Upper lobe of right lung (tissue), 1 donor: Measurements from ENCODE around the gene NISCH. TPM values are rescaled to one million over a fixed set of nuclear protein-coding genes. Genes with fewer than 3 reads are reported as not detected.
"Not testable (repeated sequence)": the region's sequence is repeated elsewhere in the genome, so short reads cannot be mapped to it uniquely, and the experiment has no call there.

Experiments
- ATAC-seq: fragments of 200-7000 bp; cut with Tn5 transposase; one replicate; pipeline ENCODE4 v1.9.1; 2020; ENCODE audit warnings: mild to moderate bottlenecking, moderate library complexity
- DNase-seq: peaks from one replicate; pipeline ENCODE4 v3.0.0-alpha.2; 2020
- H3K27ac ChIP-seq: fragments of 200-600 bp; one replicate; pipeline ENCODE4 v1.8.0; 2022
- H3K27me3 ChIP-seq: fragments of 200-600 bp; one replicate; pipeline ENCODE4 v1.8.0; 2022; ENCODE audit warnings: mild to moderate bottlenecking
- H3K36me3 ChIP-seq: fragments of 200-600 bp; one replicate; pipeline ENCODE4 v1.8.0; 2022
- H3K4me1 ChIP-seq: fragments of 200-600 bp; one replicate; pipeline ENCODE4 v1.8.0; 2022
- H3K4me3 ChIP-seq: fragments of 200-600 bp; one replicate; pipeline ENCODE4 v1.8.0; 2022; ENCODE audit warnings: mild to moderate bottlenecking
- H3K9me3 ChIP-seq: fragments of 200-600 bp; one replicate; pipeline ENCODE4 v1.8.0; 2022
- intact Hi-C: fragments of 100-400 bp; cut with DNase I; formaldehyde crosslinking; loops from one replicate; pipeline ENCODE4 v1.11.0; 2022
- total RNA-seq: library from RNA; stranded (reverse); fragmentation: NEBNext Ultra II Directional; extraction: Animal tissue kit (Norgen Biotek cat#: 25700); gene quantifications from one replicate; pipeline ENCODE4 v1.2.1, GENCODE V29; 2021
- TF ChIP-seq, protein P1 (sequence below): fragments of 200-600 bp; IDR thresholded peaks from one replicate; pipeline ENCODE4 v1.8.0; 2022; ENCODE audit warnings: antibody characterized with exemption
- donor health status: DM: no; HTN: yes; CAD: no; lungs with severe emphysema.

Gene NISCH
- total RNA-seq, 1 donor from 2014 or later, result 94.6 TPM

DNA sequence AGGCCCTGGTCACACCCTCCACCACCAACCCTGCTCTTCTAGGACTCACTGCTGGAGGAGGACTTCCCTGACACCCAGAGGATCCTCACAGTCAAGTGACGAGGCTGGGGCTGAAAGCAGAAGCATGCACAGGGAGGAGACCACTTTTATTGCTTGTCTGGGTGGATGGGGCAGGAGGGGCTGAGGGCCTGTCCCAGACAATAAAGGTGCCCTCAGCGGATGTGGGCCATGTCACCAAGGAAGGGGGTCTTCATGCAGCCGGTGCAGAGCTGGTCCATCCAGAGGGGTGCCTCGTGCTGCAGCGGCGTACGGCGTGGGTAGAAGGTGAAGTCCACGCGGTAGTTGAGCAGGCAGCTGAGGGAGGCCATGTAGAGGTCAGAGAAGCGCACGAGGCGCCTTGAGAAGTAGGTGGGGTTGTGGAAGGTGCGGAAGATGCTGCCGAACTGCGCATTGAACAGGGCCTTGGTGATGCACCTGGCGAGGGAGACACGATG is 68.9 kb downstream of the NISCH start:
- Histone ChIP-seq H3K27ac (peak overlapping the region; percentile 81), H3K36me3 (peaks cover 26% of the 10 kb centered on the region), H3K4me1 (peaks cover 36% of the 10 kb centered on the region), H3K27me3 (no peaks in the 10 kb centered on the region), H3K9me3 (no peaks in the 10 kb centered on the region), H3K4me3 (no peak overlapping the region)
- ATAC-seq, result no peak
- TF ChIP-seq, protein P1, sequence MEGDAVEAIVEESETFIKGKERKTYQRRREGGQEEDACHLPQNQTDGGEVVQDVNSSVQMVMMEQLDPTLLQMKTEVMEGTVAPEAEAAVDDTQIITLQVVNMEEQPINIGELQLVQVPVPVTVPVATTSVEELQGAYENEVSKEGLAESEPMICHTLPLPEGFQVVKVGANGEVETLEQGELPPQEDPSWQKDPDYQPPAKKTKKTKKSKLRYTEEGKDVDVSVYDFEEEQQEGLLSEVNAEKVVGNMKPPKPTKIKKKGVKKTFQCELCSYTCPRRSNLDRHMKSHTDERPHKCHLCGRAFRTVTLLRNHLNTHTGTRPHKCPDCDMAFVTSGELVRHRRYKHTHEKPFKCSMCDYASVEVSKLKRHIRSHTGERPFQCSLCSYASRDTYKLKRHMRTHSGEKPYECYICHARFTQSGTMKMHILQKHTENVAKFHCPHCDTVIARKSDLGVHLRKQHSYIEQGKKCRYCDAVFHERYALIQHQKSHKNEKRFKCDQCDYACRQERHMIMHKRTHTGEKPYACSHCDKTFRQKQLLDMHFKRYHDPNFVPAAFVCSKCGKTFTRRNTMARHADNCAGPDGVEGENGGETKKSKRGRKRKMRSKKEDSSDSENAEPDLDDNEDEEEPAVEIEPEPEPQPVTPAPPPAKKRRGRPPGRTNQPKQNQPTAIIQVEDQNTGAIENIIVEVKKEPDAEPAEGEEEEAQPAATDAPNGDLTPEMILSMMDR, result no peak
- intact Hi-C loops, result loop anchor here (10.0 kb wide), 1 partner anchor 50 kb away; no protein-coding TSS in a partner anchor
- no peak for DNase-seq

DNA sequence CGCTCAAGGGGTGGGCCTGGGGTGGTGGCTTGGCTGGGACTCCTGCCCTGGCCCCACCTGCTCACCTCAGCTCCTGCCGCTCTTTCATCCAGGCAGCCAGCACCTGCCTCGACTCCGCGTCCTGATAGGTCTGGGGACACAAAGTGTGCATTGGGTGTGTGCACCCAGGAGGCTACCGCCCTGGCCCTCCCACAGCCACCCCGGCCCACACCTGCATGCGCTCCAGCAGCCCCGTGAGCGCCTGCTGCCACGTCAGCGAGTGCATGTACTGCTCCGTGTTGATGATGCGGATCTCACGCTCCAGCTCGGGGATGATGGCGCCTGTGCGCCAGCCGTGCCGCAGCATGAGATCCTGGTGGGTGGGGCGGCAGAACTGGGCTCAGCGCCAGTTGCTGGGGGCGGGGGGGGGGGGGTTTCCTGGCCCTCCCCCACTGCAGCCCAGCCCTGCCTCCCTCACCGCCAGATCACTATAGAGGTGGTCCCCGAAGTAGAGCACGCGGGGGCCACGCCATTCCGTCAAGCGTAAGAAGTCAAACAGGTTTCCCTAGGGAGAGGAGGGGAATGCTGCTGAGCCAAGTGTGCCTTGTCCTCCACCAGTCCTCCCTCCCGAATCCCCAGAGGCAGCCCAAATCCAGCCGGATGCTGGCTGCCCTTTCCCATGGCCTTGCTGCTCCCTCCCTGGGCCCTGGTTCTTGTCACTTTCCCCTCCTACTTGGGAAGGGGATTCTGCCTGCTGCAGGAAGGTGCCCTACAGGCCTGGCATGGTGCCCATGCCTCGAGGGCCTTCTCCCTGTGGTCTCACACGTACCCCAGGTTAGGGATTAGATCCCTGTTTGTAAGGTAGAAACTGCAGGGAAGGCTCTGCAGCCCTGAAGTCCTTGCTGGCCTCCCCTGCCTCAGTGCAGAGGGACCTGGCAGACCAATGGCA is 69.6 kb downstream of the NISCH start:
- peak; percentile 38 for ATAC-seq
- Histone ChIP-seq H3K9me3 (no peaks in the 10 kb centered on the region), H3K27me3 (no peaks in the 10 kb centered on the region), H3K4me1 (peaks cover 43% of the 10 kb centered on the region), H3K27ac (peak overlapping the region; percentile 81), H3K36me3 (peaks cover 19% of the 10 kb centered on the region), H3K4me3 (no peak overlapping the region)
- TF ChIP-seq, protein P1, result no peak
- intact Hi-C loops, result loop anchor here (10.0 kb wide), 1 partner anchor 50 kb away; no protein-coding TSS in a partner anchor
- DNase-seq, result peak; percentile 75

DNA sequence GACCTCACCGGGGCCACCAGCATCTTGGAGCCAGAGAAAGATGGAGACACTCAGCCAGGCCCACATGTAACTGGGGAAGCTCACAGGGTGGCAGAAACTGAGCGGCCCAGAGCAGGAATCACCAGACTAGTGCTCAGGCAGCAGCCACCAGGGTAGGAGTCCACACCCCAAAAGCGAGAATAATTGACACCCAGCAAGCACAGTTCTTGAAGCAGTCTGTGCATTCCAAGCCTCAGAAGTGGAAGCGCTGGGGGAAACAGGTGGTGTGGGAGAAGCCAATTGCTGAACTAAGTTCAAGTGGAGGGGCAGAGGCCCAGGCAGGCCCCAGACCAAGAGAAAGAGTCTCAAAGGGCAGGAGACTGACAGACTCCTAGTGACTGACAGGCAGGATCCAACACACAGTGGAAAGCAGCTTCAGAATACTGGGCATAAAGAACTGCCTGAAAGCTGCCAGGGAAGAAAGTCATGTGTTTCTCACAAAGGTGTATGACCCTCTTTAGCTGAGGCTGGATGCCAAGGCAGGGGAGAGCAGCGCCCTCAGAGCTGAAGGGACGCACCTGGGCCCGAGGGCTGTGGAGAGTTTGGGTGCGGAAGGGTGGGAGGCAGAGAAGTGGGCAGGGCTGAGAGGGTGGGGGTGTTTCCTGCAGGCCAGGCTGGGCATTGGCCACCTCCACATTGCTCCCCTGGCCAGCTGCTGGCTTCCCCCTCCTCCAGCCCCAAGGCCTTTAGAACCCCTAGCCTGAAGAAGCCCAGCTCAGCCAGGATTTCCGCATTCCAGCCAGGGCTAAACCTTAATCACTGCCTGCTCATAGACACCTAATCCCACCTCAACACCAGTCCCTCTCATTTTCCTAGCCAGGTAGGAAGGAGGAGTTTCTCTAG is 70.5 kb downstream of the NISCH start:
- Histone ChIP-seq H3K27ac (peak overlapping the region; percentile 81), H3K27me3 (no peaks in the 10 kb centered on the region), H3K9me3 (no peaks in the 10 kb centered on the region), H3K4me1 (peaks cover 50% of the 10 kb centered on the region), H3K36me3 (peaks cover 19% of the 10 kb centered on the region), H3K4me3 (no peak overlapping the region)
- ATAC-seq (peak; percentile 60), DNase-seq (peak; percentile 73)
- intact Hi-C loops, result loop anchor here (10.0 kb wide), 1 partner anchor 51 kb away; no protein-coding TSS in a partner anchor
- TF ChIP-seq, protein P1, result no peak

DNA sequence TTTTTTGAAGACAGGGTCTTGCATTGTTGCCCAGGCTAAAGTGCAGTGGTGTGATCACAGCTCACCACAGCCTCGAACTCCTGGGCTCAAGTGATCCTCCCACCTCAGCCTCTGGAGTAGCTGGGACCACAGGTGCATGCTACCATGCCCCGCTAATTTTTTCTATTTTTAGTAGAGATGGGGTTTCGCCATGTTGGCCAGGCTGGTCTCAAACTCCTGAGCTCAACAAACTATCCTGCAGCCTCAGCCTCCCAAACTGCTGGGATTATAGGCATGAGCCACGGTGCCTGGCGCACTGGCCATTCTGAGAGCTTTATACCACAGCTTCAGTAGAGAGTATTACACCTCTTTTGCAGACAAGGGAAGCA is 71.3 kb downstream of the NISCH start:
- not testable (repeated sequence) for DNase-seq

DNA sequence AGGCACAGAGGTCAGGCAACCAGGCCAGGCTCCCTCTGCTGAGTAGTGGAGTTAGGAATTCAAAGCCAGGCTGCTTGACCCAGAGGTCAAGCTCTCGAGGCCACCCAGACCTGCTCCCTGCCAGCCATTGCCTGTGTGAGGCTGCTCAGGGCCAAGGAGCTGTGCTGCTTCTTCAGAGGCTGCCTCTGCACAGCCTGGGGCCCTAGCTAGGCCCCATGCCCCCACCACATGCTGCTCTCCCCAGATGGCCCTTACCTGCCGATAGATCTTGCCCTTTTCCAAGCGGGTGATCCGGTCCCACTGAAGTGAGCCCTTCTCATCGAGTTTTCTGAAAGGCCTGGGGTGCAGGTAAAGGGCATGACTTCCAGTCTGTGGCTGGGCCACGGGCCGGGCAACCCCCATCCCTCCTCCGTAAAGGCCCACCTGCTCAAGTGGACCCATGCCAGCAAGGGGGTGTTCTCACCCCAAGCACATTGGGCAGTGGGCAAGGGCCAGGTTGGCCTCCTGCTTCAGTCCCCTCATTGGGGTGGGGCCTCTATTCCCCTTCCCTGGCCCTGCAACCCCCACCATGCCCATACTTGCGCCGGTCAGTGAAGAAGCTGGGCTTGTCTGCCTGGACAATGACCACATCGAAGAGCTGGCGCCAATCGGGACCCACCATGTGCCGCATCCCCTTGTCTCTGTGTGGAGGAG is 71.8 kb downstream of the NISCH start:
- TF ChIP-seq, protein P1, result no peak
- peak; percentile 46 for ATAC-seq
- Histone ChIP-seq H3K4me3 (no peak overlapping the region), H3K27me3 (no peaks in the 10 kb centered on the region), H3K36me3 (peaks cover 19% of the 10 kb centered on the region), H3K4me1 (peaks cover 51% of the 10 kb centered on the region), H3K27ac (peak overlapping the region; percentile 81), H3K9me3 (no peaks in the 10 kb centered on the region)
- intact Hi-C loops, result loop anchor here (10.0 kb wide), 1 partner anchor 52 kb away; no protein-coding TSS in a partner anchor
- peak; percentile 69 for DNase-seq

More for the DNA sequence above, 71.3 kb downstream of the NISCH start:
- H3K4me3 ChIP-seq, H3K9me3 ChIP-seq, H3K27me3 ChIP-seq, ATAC-seq: not testable (repeated sequence)
- Histone ChIP-seq H3K4me1 (peaks cover 50% of the 10 kb centered on the region), H3K36me3 (peaks cover 19% of the 10 kb centered on the region), H3K27ac (peak overlapping the region; percentile 81)
- intact Hi-C loops, result loop anchor here (10.0 kb wide), 1 partner anchor 52 kb away; no protein-coding TSS in a partner anchor
